Measurements from ENCODE around the gene ZCCHC8. TPM values are rescaled to one million over a fixed set of nuclear protein-coding genes. Genes with fewer than 3 reads are reported as not detected.
"Not testable (repeated sequence)": the region's sequence is repeated elsewhere in the genome, so short reads cannot be mapped to it uniquely, and the experiment has no call there.

The ZCCHC8 gene
- total RNA-seq, 2 donors from 2014 or later = 7.3 to 16.6 TPM

- DNase-seq = peak; percentile 53 to 70 (median 65)
- 0% methylated on average over 18 to 38 of the region's 47 CpGs for WGBS, 2 donors
Measured at GRCh38 chr12:122499991-122500684, 594 bp downstream of the ZCCHC8 start.

GRCh38 chr12:122495258-122495657 lies 5.5 kb downstream of the ZCCHC8 start:
- TF ChIP-seq POLR2A (IDR thresholded peaks at IDR 0.05) = no peak
- TF ChIP-seq CTCF (IDR thresholded peaks at IDR 0.05) = no peak
- H3K4me3 ChIP-seq = no peak overlapping the region
- no peak overlapping the region for H3K27ac ChIP-seq
- H3K4me1 ChIP-seq = peaks cover 26% of the 10 kb centered on the region
- H3K27me3 ChIP-seq = no peaks in the 10 kb centered on the region
- DNase-seq = no peak
- intact Hi-C loops (cut with DNase I) = no loop called here
- ATAC-seq = no peak
- 80 to 86% methylated on average over 7 of the region's 7 CpGs for WGBS, 2 donors
- H3K9me3 ChIP-seq = no peaks in the 10 kb centered on the region
- peaks cover 0 to 8% of the 10 kb centered on the region in 2 donors for H3K36me3 ChIP-seq (replicated peaks in 1 of 2; ENCODE audit: insufficient read depth in 1 of 2, low read depth in 2 of 2)

More at GRCh38 chr12:122499991-122500684, 594 bp downstream of the ZCCHC8 start:
- peaks cover 0 to 12% of the 10 kb centered on the region in 2 donors for H3K36me3 ChIP-seq (replicated peaks in 1 of 2; ENCODE audit: insufficient read depth in 1 of 2, low read depth in 2 of 2)
- peak; percentile 60 for ATAC-seq
- H3K4me1 ChIP-seq = peaks cover 31% of the 10 kb centered on the region
- peak overlapping the region; percentile 53 to 79 for H3K4me3 ChIP-seq
- intact Hi-C loops (cut with DNase I) = no loop called here
- H3K27me3 ChIP-seq = no peaks in the 10 kb centered on the region
- H3K27ac ChIP-seq = peak overlapping the region; percentile 93 to 99 (median 98)
- no peaks in the 10 kb centered on the region for H3K9me3 ChIP-seq
- no peak for TF ChIP-seq CTCF (IDR thresholded peaks at IDR 0.05)
- no peak for TF ChIP-seq POLR2A (IDR thresholded peaks at IDR 0.05)

- H3K9me3 ChIP-seq; DNase-seq; intact Hi-C loops (cut with DNase I); H3K4me3 ChIP-seq; H3K27me3 ChIP-seq; H3K27ac ChIP-seq; ATAC-seq: not testable (repeated sequence)
- H3K4me1 ChIP-seq = peaks cover 11% of the 10 kb centered on the region
- 78% methylated on average over 6 of the region's 6 CpGs for WGBS, 2 donors
- H3K36me3 ChIP-seq (replicated peaks in 1 of 2; ENCODE audit: insufficient read depth in 1 of 2, low read depth in 2 of 2) = peaks cover 4 to 18% of the 10 kb centered on the region in 2 donors
Measured at GRCh38 chr12:122493222-122493621, 7.5 kb downstream of the ZCCHC8 start.

- DNase-seq (no peak), ATAC-seq (no peak)
- H3K27me3 ChIP-seq = no peaks in the 10 kb centered on the region
- H3K27ac ChIP-seq = no peak overlapping the region
- intact Hi-C loops (cut with DNase I) = no loop called here
- WGBS, 2 donors = 85 to 86% methylated on average over 2 of the region's 2 CpGs
- H3K4me1 ChIP-seq = no peaks in the 10 kb centered on the region
- TF ChIP-seq POLR2A (IDR thresholded peaks at IDR 0.05) (no peak), CTCF (IDR thresholded peaks at IDR 0.05) (no peak)
- H3K4me3 ChIP-seq = no peak overlapping the region
- H3K9me3 ChIP-seq = no peaks in the 10 kb centered on the region
- H3K36me3 ChIP-seq (replicated peaks in 1 of 2; ENCODE audit: insufficient read depth in 1 of 2, low read depth in 2 of 2) = peaks cover 10 to 28% of the 10 kb centered on the region in 2 donors
Measured at GRCh38 chr12:122491991-122492390, 8.7 kb downstream of the ZCCHC8 start.

- no peak for ATAC-seq
- 38 to 57% methylated on average over 2 of the region's 2 CpGs for WGBS, 2 donors
- H3K4me3 ChIP-seq = no peak overlapping the region
- H3K9me3 ChIP-seq = no peaks in the 10 kb centered on the region
- H3K36me3 ChIP-seq (replicated peaks in 1 of 2; ENCODE audit: insufficient read depth in 1 of 2, low read depth in 2 of 2) = peaks cover 16 to 39% of the 10 kb centered on the region in 2 donors
- H3K4me1 ChIP-seq = no peaks in the 10 kb centered on the region
- intact Hi-C loops (cut with DNase I) = no loop called here
- no peaks in the 10 kb centered on the region for H3K27me3 ChIP-seq
- H3K27ac ChIP-seq = no peak overlapping the region
- TF ChIP-seq CTCF (IDR thresholded peaks at IDR 0.05) = no peak
- TF ChIP-seq POLR2A (IDR thresholded peaks at IDR 0.05) = no peak
- DNase-seq = no peak
Measured at GRCh38 chr12:122489038-122489437, 11.7 kb downstream of the ZCCHC8 start.

GRCh38 chr12:122487807-122488206 lies 12.9 kb downstream of the ZCCHC8 start:
- 91 to 100% methylated on average over 3 of the region's 3 CpGs for WGBS, 2 donors
- H3K9me3 ChIP-seq = not testable (repeated sequence)

More at GRCh38 chr12:122487807-122488206, 12.9 kb downstream of the ZCCHC8 start:
- ATAC-seq; H3K4me3 ChIP-seq; intact Hi-C loops (cut with DNase I); H3K27me3 ChIP-seq; H3K27ac ChIP-seq; DNase-seq; H3K4me1 ChIP-seq: not testable (repeated sequence)
- H3K36me3 ChIP-seq (replicated peaks in 1 of 2; ENCODE audit: insufficient read depth in 1 of 2, low read depth in 2 of 2) = peaks cover 16 to 42% of the 10 kb centered on the region in 2 donors
